GM12878 (cell line): Measurements from ENCODE around the gene XPC. TPM values are rescaled to one million over a fixed set of nuclear protein-coding genes. Genes with fewer than 3 reads are reported as not detected.

Experiments
- ATAC-seq: fragments of 200-7000 bp; cut with Tn5 transposase; 3 replicates; pipeline ENCODE4 v1.9.1; 2020; ENCODE audit warnings: mild to moderate bottlenecking, moderate library complexity
- BruUV-seq: library from RNA; stranded (reverse); fragments of 400-500 nt; replicated peaks from 2 replicates; lab custom pipeline; 2021; lab: Mats Ljungman, UMichigan
- CTCF ChIA-PET: fragments of 300-600 bp; sonication (Branson Sonifier 250); formaldehyde crosslinking; extraction: SDS; loops from one replicate; lab custom pipeline; 2021; ENCODE audit warnings: inconsistent platforms; lab: Yijun Ruan, JAX
- POLR2A ChIA-PET: fragments of 350-600 bp; formaldehyde crosslinking; extraction: SDS; loops from one replicate; lab custom pipeline; 2021; ENCODE audit warnings: inconsistent platforms; lab: Charles Lee
- RAD21 ChIA-PET: fragments of 300-600 bp; sonication (Branson Sonifier 250); formaldehyde crosslinking; loops from one replicate; lab custom pipeline; 2023; ENCODE audit warnings: antibody characterized with exemption; ENCODE audit not compliant: unreplicated experiment; lab: Charles Lee
- SMC1A ChIA-PET: fragments of 300-600 bp; sonication (Branson Sonifier 250); formaldehyde crosslinking; loops from one replicate; lab custom pipeline; 2023; ENCODE audit not compliant: unreplicated experiment, uncharacterized antibody; lab: Charles Lee
- DNase-seq: peaks from one replicate; pipeline ENCODE4 v3.0.0-alpha.2; 2011; ENCODE audit warnings: low read depth, low spot score
- FAIRE-seq: peaks from 3 replicates; lab custom pipeline; 2011; peaks lifted over from hg19 to GRCh38; lab: Jason Lieb, UNC
- H2AFZ ChIP-seq: 2 replicates; pipeline ENCODE4 v1.6.0; 2011; ENCODE audit warnings: low read depth, low read length, control low read depth; ENCODE audit not compliant: control insufficient read depth
- H3K27ac ChIP-seq: 2 replicates; pipeline ENCODE4 v1.5.1; 2011; ENCODE audit warnings: control low read depth; ENCODE audit not compliant: control insufficient read depth, insufficient read depth
- H3K27me3 ChIP-seq, 2 experiments: replicated peaks in 1 of 2; 2 replicates each; pipeline versions ENCODE4 v1.6.0 to v1.6.1; 2011; ENCODE audit warnings: low read length in 1 of 2; ENCODE audit not compliant: control insufficient read depth in 2 of 2, insufficient read depth in 2 of 2
- H3K36me3 ChIP-seq, 2 experiments: 2 replicates each; pipeline ENCODE4 v1.5.1; 2011; ENCODE audit warnings: low read length in 1 of 2; ENCODE audit not compliant: control insufficient read depth in 2 of 2, insufficient read depth in 2 of 2
- H3K4me1 ChIP-seq: 2 replicates; pipeline ENCODE4 v1.6.1; 2011; ENCODE audit warnings: mild to moderate bottlenecking, low read length, moderate library complexity, mixed read lengths; ENCODE audit not compliant: control insufficient read depth, insufficient read depth
- H3K4me2 ChIP-seq: 2 replicates; pipeline ENCODE4 v1.6.0; 2011; ENCODE audit warnings: control low read depth; ENCODE audit not compliant: control insufficient read depth, insufficient read depth
- H3K4me3 ChIP-seq: fragments of 200-600 bp; sonication (generic); 2 replicates; pipeline ENCODE4 v1.5.1; 2016
- H3K79me2 ChIP-seq: 2 replicates; pipeline ENCODE4 v1.6.0; 2011; ENCODE audit warnings: low read length; ENCODE audit not compliant: control insufficient read depth, insufficient read depth
- H3K9ac ChIP-seq: 2 replicates; pipeline ENCODE4 v1.8.0; 2011; ENCODE audit warnings: low read length, control low read depth, mixed read lengths; ENCODE audit not compliant: control insufficient read depth, insufficient read depth
- H3K9me3 ChIP-seq: replicated peaks from 3 replicates; pipeline ENCODE4 v1.5.1; 2011; ENCODE audit warnings: mild to moderate bottlenecking, low read length; ENCODE audit not compliant: control insufficient read depth, insufficient read depth
- H4K20me1 ChIP-seq: 2 replicates; pipeline ENCODE4 v1.6.0; 2011; ENCODE audit not compliant: control insufficient read depth, insufficient read depth
- BCL11A ChIP-seq: IDR thresholded peaks from 2 replicates; pipeline ENCODE4 v1.6.1; 2011; ENCODE audit warnings: low read depth, low read length
- CHD1 ChIP-seq: IDR thresholded peaks from 2 replicates; pipeline ENCODE4 v1.6.1; 2012; ENCODE audit warnings: low read depth, low read length, improper control_type of control experiment
- E2F8 ChIP-seq: fragments of 450-650 bp; IDR thresholded peaks from 2 replicates; pipeline ENCODE4 v1.6.1; 2018; ENCODE audit warnings: mild to moderate bottlenecking, low read depth, moderate library complexity; ENCODE audit not compliant: partially characterized antibody
- E4F1 ChIP-seq: fragments of 450-650 bp; IDR thresholded peaks from 2 replicates; pipeline ENCODE4 v1.6.1; 2018; ENCODE audit warnings: borderline replicate concordance, mild to moderate bottlenecking; ENCODE audit not compliant: partially characterized antibody
- EGR1 ChIP-seq, 2 experiments: IDR thresholded peaks; 1 replicate in 1 of 2; 2 replicates in 1 of 2; pipeline ENCODE4 v1.6.1; 2011 to 2012; ENCODE audit warnings: low read depth in 2 of 2, low read length in 2 of 2, borderline replicate concordance in 1 of 2, mild to moderate bottlenecking in 1 of 2, moderate library complexity in 1 of 2
- FOXK2 ChIP-seq: fragments of 450-650 bp; IDR thresholded peaks from 2 replicates; pipeline ENCODE4 v1.6.1; 2017; ENCODE audit warnings: mild to moderate bottlenecking, moderate library complexity
- HDAC2 ChIP-seq: fragments of 200-600 bp; sonication (generic); IDR thresholded peaks from 2 replicates; pipeline ENCODE4 v1.6.1; 2017
- HDGF ChIP-seq: fragments of 450-650 bp; IDR thresholded peaks from 2 replicates; pipeline ENCODE4 v1.6.1; 2016; ENCODE audit warnings: antibody characterized with exemption
- NFXL1 ChIP-seq: fragments of 450-650 bp; IDR thresholded peaks from 2 replicates; pipeline ENCODE4 v1.6.1; 2017; ENCODE audit warnings: antibody characterized with exemption, mild to moderate bottlenecking, borderline replicate concordance
- NKRF ChIP-seq: fragments of 450-650 bp; conservative IDR thresholded peaks from 2 replicates; pipeline ENCODE4 v1.6.1; 2017; ENCODE audit warnings: mild to moderate bottlenecking, moderate library complexity
- RCOR1 ChIP-seq: conservative IDR thresholded peaks from 2 replicates; pipeline ENCODE4 v1.6.1; 2012; ENCODE audit warnings: low read depth, low read length, improper control_type of control experiment
- SMC3 ChIP-seq: IDR thresholded peaks from 2 replicates; pipeline ENCODE4 v1.6.1; 2011; ENCODE audit warnings: low read length, improper control_type of control experiment, borderline replicate concordance
- SREBF1 ChIP-seq: IDR thresholded peaks from 2 replicates; pipeline ENCODE4 v1.6.1; 2012; ENCODE audit warnings: mild to moderate bottlenecking, low read length
- STAT1 ChIP-seq: fragments of 450-650 bp; conservative IDR thresholded peaks from 2 replicates; pipeline ENCODE4 v1.6.1; 2014; ENCODE audit warnings: antibody characterized with exemption, mild to moderate bottlenecking
- ZBTB33 ChIP-seq: fragments of 450-650 bp; IDR thresholded peaks from 2 replicates; pipeline ENCODE4 v1.6.1; 2017; ENCODE audit warnings: mild to moderate bottlenecking
- ZNF274 ChIP-seq: IDR thresholded peaks from one replicate; pipeline ENCODE4 v1.8.0; 2011; ENCODE audit not compliant: insufficient read length, insufficient read depth
- WGBS: methylation state at CpG from one replicate; pipeline ENCODE4 v1.1.6; 2016; ENCODE audit warnings: low lambda C conversion rate; ENCODE audit not compliant: insufficient replicate concordance, insufficient coverage; ENCODE audit errors: missing lambda C conversion rate; 5-methylcytosine and 5-hydroxymethylcytosine counted together
- in situ Hi-C: fragments of 300-500 bp; cut with MboI; formaldehyde crosslinking; loops from 9 replicates; pipeline ENCODE4 v1.14.3; 2018; ENCODE audit warnings: mixed read lengths
- intact Hi-C: fragments of 100-400 bp; cut with micrococcal nuclease; formaldehyde crosslinking; loops from one replicate; pipeline ENCODE4 v1.14.2; 2022; ENCODE audit not compliant: unreplicated experiment
- polyA plus RNA-seq, 11 experiments: library from polyadenylated mRNA; depleted of rRNA in 4 of 11; unstranded in 6 of 11; stranded (reverse) in 5 of 11; fragments of >200 nt; fragmentation: Nextera tagmentation in 4 of 11; fragmentation: Illumina TruSeq in 1 of 11; extraction: Ambion mirVana in 4 of 11; extraction: Trizol in 1 of 11; gene quantifications; 1 replicate in 1 of 11; 2 replicates in 10 of 11; pipeline versions ENCODE4 v1.2.1 to v1.2.3, GENCODE V29; 2011 to 2016; ENCODE audit warnings: inconsistent platforms in 2 of 11, missing spikeins in 2 of 11, low read depth in 1 of 11
- total RNA-seq, 4 experiments: library from RNA; depleted of rRNA in 3 of 4; stranded (reverse); fragments of >200 nt in 3 of 4; fragmentation: Illumina TruSeq in 1 of 4; extraction: Trizol in 1 of 4; gene quantifications; 2 replicates each; pipeline versions ENCODE4 v1.2.1 to v1.2.3, GENCODE V29; 2013 to 2021

The XPC gene
- total and polyA plus RNA-seq, 10 of the 15 experiments (the other 5 are each of a cell fraction or from before 2014, with no cell fraction given), result 4.0 to 48.3 (median 29.8) TPM

GRCh38 chr3:14137445-14137844, 41.0 kb downstream of the XPC start (continued):
- no peak for TF ChIP-seq E4F1
- no peak for TF ChIP-seq RCOR1
- no peak for TF ChIP-seq E2F8
- no peak for TF ChIP-seq HDAC2
- no peak for TF ChIP-seq STAT1
- TF ChIP-seq FOXK2, result no peak
- no peak for TF ChIP-seq SREBF1
- TF ChIP-seq EGR1 (IDR thresholded peaks at IDR 0.05; ENCODE audit: borderline replicate concordance in 1 of 2, low read depth in 2 of 2, low read length in 2 of 2), result no peak
- no peak for TF ChIP-seq ZNF274

- no peak overlapping the region for H3K4me3 ChIP-seq
- no peak overlapping the region for H3K4me2 ChIP-seq
- H3K36me3 ChIP-seq, result peaks cover 7 to 26% of the 10 kb centered on the region in 2 experiments; a peak in 3 of 4 replicates
- no peak for FAIRE-seq
- H3K27ac ChIP-seq, result no peak overlapping the region
- no peak overlapping the region for H3K9ac ChIP-seq
- ChIA-PET SMC1A (no interaction called here), CTCF (no interaction called here), RAD21 (no interaction called here), POLR2A (no interaction called here)
- no peak overlapping the region for H2AFZ ChIP-seq
- no peaks in the 10 kb centered on the region for H3K79me2 ChIP-seq
- no peak for DNase-seq
- H3K27me3 ChIP-seq, result no peaks in the 10 kb centered on the region
- intact Hi-C loops (no loop called here), in situ Hi-C loops (no loop called here)
- no TSS peak for BruUV-seq
- no peaks in the 10 kb centered on the region for H3K9me3 ChIP-seq
- no peaks in the 10 kb centered on the region for H4K20me1 ChIP-seq
- no peaks in the 10 kb centered on the region for H3K4me1 ChIP-seq
- no peak for ATAC-seq
- WGBS, result 93% methylated on average over 3 of the region's 3 CpGs
- TF ChIP-seq NKRF, result no peak
- no peak for TF ChIP-seq NFXL1
- TF ChIP-seq CHD1, result no peak
- TF ChIP-seq ZBTB33, result no peak
- TF ChIP-seq HDGF, result no peak
- TF ChIP-seq BCL11A, result no peak
- TF ChIP-seq SMC3, result no peak
Measured at GRCh38 chr3:14137004-14137403, 41.4 kb downstream of the XPC start.
